ENCODE data around the gene ABCF2.

The ABCF2 gene

DNA sequence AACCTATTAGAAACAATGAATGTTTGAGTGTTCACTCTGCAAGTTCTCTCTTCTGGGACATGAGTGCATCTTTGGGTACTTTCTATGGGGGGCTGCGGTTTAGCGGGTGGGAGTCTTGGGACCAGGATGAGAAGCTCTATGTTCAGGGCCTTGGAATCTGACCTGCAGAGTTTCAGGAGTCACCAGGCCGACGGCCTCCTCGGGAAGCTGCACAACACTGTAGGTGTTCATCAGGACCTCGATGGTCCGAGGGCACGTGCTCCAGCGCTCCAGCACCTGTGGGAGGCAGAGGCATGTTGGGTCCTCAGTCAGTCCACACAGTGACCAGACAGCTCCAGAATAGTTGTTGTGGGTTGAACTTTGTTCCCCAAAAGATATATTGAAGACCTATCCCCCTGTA, 50.6 kb downstream of the ABCF2 start:
- TF ChIP-seq, protein P1, sequence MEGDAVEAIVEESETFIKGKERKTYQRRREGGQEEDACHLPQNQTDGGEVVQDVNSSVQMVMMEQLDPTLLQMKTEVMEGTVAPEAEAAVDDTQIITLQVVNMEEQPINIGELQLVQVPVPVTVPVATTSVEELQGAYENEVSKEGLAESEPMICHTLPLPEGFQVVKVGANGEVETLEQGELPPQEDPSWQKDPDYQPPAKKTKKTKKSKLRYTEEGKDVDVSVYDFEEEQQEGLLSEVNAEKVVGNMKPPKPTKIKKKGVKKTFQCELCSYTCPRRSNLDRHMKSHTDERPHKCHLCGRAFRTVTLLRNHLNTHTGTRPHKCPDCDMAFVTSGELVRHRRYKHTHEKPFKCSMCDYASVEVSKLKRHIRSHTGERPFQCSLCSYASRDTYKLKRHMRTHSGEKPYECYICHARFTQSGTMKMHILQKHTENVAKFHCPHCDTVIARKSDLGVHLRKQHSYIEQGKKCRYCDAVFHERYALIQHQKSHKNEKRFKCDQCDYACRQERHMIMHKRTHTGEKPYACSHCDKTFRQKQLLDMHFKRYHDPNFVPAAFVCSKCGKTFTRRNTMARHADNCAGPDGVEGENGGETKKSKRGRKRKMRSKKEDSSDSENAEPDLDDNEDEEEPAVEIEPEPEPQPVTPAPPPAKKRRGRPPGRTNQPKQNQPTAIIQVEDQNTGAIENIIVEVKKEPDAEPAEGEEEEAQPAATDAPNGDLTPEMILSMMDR (conservative IDR thresholded peaks at IDR 0.05; ENCODE audit: low read depth, low read length): no peak
- DNase-seq (ENCODE audit: low read depth): no peak
- H3K4me3 ChIP-seq (ENCODE audit: low read length): no peak overlapping the region

DNA sequence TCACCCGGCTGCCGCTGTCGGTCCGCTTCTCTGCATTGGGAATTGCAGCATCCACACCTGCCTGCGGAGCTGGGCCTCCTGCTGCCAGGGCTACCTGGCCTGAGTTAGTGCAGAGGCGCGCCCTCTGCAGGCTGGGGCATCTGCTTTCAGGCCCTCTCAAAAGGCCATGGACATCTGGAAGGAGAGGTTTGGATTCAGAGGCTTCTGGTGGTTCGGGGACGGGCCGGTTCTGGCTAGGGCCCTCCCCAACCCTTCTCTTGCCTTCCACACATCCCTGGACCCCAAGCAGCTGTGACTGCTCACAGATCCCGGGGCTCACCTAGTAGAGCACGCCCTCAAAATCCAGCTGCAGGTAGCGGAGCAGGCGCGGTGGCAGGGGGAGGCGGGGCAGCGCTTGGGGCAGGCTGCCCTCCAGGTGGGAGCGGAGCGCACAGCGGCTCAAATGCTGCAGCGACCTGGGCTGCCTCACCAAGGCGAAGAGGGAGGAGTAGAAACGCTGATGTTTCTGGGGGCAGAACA, 51.2 kb downstream of the ABCF2 start:
- TF ChIP-seq, protein P1 (conservative IDR thresholded peaks at IDR 0.05; ENCODE audit: low read depth, low read length): peak; percentile 6
- no peak overlapping the region for H3K4me3 ChIP-seq (ENCODE audit: low read length)
- no peak for DNase-seq (ENCODE audit: low read depth)

DNA sequence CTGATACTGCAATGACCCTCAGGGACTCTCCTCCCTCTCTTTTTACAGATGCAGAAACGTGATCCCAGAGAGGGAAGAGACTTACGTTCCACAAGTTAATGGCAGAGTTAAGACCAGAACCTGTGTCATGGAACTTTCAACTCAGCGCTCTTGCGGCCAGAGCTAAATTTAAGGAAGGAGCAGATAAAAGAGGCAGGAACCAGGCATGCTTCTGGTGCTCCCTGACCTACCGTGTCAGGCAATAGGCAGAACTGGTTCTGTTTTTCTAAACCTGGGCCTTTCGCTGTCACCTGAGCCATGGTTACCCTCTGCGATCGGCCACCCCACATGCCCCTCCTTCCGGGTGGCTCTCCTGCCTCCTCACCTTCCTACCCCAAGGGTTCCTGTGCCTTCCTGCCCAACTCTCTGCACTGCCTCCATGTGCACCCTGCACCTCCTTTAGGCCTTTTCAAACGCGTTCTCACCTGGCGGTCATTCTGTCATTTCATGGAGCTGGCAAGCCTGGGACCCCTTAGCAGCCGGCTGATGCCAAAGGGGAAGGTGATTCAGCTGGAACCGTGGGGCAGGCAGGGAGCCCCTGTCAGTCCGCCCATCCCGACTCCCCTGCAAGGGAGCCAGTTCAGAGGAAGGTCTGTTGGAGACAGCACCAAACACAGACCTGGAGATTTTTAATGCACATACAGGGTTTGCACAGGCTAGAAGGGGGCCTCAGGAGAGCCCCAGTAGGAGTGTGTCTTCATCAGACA, 51.8 kb downstream of the ABCF2 start:
- DNase-seq (ENCODE audit: low read depth): no peak
- TF ChIP-seq, protein P1 (conservative IDR thresholded peaks at IDR 0.05; ENCODE audit: low read depth, low read length): no peak
- no peak overlapping the region for H3K4me3 ChIP-seq (ENCODE audit: low read length)

DNA sequence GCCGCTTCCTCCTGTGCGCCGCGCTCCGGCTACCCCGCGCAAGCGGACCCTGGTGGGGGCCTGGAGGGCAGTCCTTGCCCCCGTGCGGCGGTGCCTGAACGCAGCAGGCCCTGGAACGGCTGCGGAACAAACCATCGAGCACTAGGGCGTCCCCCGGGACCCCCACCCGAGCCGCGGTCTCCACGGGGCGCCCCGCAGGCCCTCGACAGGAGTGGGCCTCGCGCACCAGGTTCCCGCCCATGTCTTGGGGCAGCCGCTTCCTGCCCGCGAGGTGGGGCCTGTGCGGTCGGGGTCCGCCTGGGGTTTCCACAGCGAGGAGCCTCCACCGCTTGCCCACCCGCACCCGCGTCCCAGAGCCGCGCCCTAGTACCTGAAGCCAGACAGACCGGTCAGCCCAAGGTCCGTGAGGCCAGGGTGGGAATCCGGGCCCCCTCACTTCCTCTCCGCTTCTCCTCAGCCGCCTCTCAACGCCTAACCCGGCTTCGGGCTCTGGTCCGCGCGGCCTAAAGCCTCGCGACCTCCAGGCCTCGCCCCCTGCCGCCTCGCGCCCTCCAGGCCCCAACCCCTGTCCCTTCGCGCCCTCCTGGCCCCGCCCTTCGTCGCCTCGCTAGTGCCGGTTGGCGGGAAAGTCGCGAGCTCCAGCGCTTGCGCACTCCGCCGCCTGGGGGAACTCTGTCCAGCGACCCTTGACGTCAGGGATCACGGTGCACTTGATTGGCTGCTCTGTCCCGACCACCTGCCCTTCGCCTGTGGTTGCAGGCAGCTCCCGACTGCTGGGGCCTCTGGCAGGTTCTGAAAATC, 52.6 kb downstream of the ABCF2 start:
- TF ChIP-seq, protein P1 (conservative IDR thresholded peaks at IDR 0.05; ENCODE audit: low read depth, low read length): no peak
- H3K4me3 ChIP-seq (ENCODE audit: low read length): no peak overlapping the region
- DNase-seq (ENCODE audit: low read depth): no peak

DNA sequence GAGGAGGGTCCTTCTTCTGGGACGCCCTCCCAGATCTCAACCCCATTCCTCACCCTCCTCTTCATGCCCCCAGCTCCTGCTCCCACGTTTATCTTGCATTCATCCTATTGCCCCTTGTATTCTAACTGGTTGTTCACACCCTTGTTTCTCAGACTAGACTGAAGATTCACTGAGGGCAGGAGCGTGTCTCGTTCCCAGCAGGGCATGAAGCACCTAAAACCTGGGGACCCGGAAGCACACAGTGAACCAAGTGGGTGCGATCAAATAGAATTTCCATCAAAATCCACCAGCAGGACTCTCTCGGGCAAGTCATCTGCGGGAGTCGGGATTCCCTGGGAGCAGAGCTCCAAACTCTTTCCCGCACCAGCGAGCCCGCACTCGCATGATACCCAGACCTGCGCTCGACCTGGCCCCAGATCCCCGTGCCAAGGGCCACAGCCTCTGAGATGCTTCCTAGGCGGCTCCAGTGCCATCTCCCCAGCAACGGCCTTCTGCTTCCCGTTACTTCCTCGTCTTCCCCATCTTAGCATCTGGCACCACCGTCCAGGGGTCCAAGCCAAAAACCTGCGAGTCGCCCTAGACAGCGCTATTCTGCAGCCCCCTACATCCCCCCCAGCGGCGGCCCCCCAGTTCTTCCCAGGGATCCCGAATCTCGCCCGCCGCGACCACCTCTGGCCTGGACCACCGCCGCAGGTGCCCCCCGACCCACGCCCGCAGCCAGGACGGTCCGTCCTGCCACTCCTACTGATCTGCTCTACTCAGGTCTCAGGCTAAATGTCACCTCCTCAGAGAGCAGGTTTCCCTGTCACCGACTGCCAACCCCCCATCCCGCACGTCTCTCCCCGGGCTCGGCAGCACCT, 53.4 kb downstream of the ABCF2 start:
- DNase-seq (ENCODE audit: low read depth): no peak
- TF ChIP-seq, protein P1 (conservative IDR thresholded peaks at IDR 0.05; ENCODE audit: low read depth, low read length): no peak
- H3K4me3 ChIP-seq (ENCODE audit: low read length): no peak overlapping the region

DNA sequence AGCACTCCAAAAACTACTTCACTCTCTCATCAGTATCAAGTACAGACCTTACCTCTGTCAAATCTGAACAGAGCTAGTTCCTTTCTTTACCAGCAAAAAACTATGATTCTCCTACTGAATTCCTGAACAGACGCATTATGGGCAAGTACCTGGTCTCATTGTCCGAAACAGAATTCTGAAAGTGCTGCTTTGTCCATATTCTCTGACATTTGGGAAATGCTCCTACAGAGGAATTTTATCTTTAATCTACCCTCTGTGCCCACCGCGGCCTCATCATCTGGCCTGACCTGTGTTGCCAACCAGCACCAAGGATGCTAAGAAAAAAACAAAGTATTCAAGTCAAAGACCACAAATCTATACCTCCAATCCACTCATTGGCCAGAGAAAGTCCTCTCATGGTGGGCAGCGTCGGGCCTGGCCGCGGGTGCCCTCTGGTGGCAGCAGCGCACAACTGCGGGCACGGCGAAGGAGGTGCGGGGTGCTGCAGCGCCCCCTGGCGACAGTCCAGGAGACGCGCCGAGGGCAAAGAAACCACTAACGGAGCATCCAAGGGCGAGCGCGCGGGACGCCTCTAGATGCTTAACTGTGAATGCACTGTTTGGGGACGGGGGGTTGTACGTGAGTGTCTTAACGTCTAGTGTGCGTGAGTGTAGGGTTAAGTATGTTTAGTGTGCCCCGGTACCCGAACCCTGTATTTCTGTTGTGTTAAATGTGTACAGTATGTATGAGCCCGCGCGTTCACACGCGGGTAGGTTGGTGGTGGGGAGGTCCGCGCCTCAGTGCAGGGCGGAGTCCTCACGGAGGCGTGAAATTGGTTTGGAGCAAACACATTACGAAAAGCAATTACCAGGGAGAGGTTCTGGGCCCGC, 54.5 kb downstream of the ABCF2 start:
- no peak for DNase-seq (ENCODE audit: low read depth)

More for the DNA sequence above, 54.5 kb downstream of the ABCF2 start:
- TF ChIP-seq, protein P1 (conservative IDR thresholded peaks at IDR 0.05; ENCODE audit: low read depth, low read length): peak; percentile 100
- H3K4me3 ChIP-seq (ENCODE audit: low read length): no peak overlapping the region

Data from retinal pigment epithelial cell (primary cell).